C4-2B (cell line): ENCODE measurements around the gene PIGK.

Experiments used
- ZFX ChIP-seq: fragments of 450-650 bp; IDR thresholded peaks from 2 replicates; pipeline ENCODE4 v1.6.1; 2017
- TF ChIP-seq, protein P1 (sequence below): fragments of 450-650 bp; conservative IDR thresholded peaks from 2 replicates; pipeline ENCODE4 v1.5.1; 2017; ENCODE audit warnings: mild to moderate bottlenecking

DNA sequence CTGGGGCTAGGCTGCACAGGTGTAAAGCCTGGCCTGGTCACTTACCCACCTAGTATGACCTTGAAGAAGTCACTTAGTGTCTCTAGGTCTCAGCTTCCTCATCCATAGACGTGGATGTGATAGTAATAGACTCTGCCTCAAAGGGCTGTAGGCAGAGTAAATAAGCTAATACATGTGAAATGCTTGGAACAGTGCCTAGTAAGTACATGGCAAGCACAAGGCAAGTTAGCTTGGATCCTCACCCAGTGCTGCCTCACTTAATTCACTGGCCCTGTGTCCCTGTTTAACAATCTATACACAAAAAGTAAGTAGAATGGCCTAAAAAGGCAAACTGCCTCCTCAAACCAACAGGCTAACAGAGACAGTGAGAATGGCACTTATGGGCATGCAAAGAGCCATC is 167.8 kb downstream of the PIGK start:
- TF ChIP-seq, protein P1, sequence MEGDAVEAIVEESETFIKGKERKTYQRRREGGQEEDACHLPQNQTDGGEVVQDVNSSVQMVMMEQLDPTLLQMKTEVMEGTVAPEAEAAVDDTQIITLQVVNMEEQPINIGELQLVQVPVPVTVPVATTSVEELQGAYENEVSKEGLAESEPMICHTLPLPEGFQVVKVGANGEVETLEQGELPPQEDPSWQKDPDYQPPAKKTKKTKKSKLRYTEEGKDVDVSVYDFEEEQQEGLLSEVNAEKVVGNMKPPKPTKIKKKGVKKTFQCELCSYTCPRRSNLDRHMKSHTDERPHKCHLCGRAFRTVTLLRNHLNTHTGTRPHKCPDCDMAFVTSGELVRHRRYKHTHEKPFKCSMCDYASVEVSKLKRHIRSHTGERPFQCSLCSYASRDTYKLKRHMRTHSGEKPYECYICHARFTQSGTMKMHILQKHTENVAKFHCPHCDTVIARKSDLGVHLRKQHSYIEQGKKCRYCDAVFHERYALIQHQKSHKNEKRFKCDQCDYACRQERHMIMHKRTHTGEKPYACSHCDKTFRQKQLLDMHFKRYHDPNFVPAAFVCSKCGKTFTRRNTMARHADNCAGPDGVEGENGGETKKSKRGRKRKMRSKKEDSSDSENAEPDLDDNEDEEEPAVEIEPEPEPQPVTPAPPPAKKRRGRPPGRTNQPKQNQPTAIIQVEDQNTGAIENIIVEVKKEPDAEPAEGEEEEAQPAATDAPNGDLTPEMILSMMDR = no peak
- no peak for TF ChIP-seq ZFX
